ENCODE results near the gene IL1R2. TPM values are rescaled to one million over a fixed set of nuclear protein-coding genes. Genes with fewer than 3 reads are reported as not detected.

Gene IL1R2
- total RNA-seq, 2 donors from 2014 or later, result 0.73 TPM; not detected in 1

DNA sequence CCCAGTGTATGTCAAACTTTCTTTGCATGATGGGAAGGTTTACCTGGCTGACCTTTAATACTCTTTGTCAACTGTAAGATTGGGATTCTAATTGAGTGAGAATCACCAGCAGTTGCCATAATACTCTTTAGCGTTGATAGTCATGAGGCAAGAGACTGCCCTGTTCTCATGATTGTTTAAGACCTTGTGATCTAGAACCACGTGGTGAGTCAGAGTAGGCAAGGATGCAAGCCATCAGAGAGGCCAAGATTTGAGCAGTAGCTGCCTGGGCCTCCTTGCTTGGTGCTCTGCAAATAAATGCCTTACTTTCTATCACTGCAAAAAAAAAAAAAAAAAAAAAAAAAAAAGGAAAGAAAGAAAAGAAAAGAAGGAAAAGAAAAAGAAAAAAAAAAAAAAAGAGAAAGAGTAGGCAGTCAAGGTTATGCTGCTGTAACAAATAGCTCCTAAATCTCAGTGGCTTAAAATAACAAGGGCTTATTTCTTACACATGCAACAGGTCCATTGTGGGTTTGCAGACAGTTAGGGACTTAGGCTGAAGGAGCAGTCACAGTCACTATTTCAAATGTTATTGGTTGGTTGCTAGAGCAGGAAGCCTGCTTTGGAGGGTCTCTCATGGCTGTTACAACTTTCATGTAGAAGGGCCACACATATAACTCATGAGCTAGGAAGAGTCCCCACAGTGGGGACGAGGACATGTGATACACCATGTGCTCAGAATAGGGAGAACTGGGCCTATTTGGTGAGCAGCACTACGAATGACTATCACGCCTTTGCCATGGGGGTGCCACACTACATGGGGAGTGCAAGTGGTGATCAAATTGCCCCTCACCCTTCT lies 21.7 kb downstream of the IL1R2 start:
- Histone ChIP-seq H3K9ac (ENCODE audit: extremely low read depth, low read length, poor library complexity, severe bottlenecking) (no peak overlapping the region), H3K27ac (ENCODE audit: low read depth, low read length) (no peak overlapping the region), H3K4me3 (ENCODE audit: low read length) (no peak overlapping the region), H3K4me1 (ENCODE audit: control insufficient read depth, insufficient read depth, low read length) (no peaks in the 10 kb centered on the region), H3K36me3 (ENCODE audit: control insufficient read depth, insufficient read depth, low read length) (no peaks in the 10 kb centered on the region), H3K9me3 (ENCODE audit: control insufficient read depth, low read length) (no peaks in the 10 kb centered on the region), H3K27me3 (ENCODE audit: control insufficient read depth, insufficient read depth, low read length, poor library complexity, severe bottlenecking) (no peaks in the 10 kb centered on the region)
- Mint-ChIP-seq H3K9me3 (no peaks in the 10 kb centered on the region), H3K27me3 (ENCODE audit: insufficient read depth) (peaks cover 3% of the 10 kb centered on the region), H3K27ac (no peak overlapping the region), H3K36me3 (ENCODE audit: low read depth) (no peaks in the 10 kb centered on the region), H3K4me1 (no peaks in the 10 kb centered on the region), H3K4me3 (no peak overlapping the region)
- 93 to 94% methylated on average over 3 to 5 of the region's 5 CpGs for WGBS, 2 experiments (ENCODE audit: insufficient coverage in 1 of 2, insufficient read length in 1 of 2)
- no peak for DNase-seq
- TF ChIP-seq, protein P1, sequence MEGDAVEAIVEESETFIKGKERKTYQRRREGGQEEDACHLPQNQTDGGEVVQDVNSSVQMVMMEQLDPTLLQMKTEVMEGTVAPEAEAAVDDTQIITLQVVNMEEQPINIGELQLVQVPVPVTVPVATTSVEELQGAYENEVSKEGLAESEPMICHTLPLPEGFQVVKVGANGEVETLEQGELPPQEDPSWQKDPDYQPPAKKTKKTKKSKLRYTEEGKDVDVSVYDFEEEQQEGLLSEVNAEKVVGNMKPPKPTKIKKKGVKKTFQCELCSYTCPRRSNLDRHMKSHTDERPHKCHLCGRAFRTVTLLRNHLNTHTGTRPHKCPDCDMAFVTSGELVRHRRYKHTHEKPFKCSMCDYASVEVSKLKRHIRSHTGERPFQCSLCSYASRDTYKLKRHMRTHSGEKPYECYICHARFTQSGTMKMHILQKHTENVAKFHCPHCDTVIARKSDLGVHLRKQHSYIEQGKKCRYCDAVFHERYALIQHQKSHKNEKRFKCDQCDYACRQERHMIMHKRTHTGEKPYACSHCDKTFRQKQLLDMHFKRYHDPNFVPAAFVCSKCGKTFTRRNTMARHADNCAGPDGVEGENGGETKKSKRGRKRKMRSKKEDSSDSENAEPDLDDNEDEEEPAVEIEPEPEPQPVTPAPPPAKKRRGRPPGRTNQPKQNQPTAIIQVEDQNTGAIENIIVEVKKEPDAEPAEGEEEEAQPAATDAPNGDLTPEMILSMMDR (conservative IDR thresholded peaks at IDR 0.05), result no peak

- 67 to 92% methylated on average over 1 of the region's 1 CpG for WGBS, 2 experiments (ENCODE audit: insufficient coverage in 1 of 2, insufficient read length in 1 of 2)
- Mint-ChIP-seq H3K9me3 (no peaks in the 10 kb centered on the region), H3K27ac (no peak overlapping the region), H3K27me3 (ENCODE audit: insufficient read depth) (no peaks in the 10 kb centered on the region), H3K36me3 (ENCODE audit: low read depth) (no peaks in the 10 kb centered on the region), H3K4me1 (no peaks in the 10 kb centered on the region), H3K4me3 (no peak overlapping the region)
- no peak overlapping the region for H3K9ac ChIP-seq (ENCODE audit: extremely low read depth, low read length, poor library complexity, severe bottlenecking)
- DNase-seq, result no peak
- no peak overlapping the region for H3K4me3 ChIP-seq (ENCODE audit: low read length)
- no peaks in the 10 kb centered on the region for H3K27me3 ChIP-seq (ENCODE audit: control insufficient read depth, insufficient read depth, low read length, poor library complexity, severe bottlenecking)
- TF ChIP-seq, protein P1 (conservative IDR thresholded peaks at IDR 0.05), result no peak
- no peak overlapping the region for H3K27ac ChIP-seq (ENCODE audit: low read depth, low read length)
- H3K9me3 ChIP-seq (ENCODE audit: control insufficient read depth, low read length), result no peaks in the 10 kb centered on the region
- H3K4me1 ChIP-seq (ENCODE audit: control insufficient read depth, insufficient read depth, low read length), result no peaks in the 10 kb centered on the region
- no peaks in the 10 kb centered on the region for H3K36me3 ChIP-seq (ENCODE audit: control insufficient read depth, insufficient read depth, low read length)
Observed at GRCh38 chr2:102014041-102014345, 22.2 kb downstream of the IL1R2 start.

DNA sequence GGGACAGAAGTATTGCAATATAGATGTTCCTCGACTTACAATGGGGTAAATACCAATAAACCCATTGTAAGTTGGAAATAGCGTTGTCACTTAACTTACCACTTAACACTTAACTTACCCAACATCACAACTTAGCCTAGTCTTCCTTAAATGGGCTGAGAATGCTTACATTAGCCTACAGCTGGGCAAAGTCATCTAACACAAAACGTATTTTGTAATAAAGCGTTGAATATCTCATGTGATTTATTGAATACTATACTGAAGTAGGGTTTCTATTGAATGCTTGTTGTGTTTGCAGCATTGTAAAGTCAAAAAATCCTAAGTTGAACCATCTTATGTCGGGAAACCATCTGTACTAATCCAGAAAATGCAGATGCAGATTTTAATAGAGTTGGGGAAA lies 23.6 kb downstream of the IL1R2 start:
- Histone ChIP-seq H3K9ac (ENCODE audit: extremely low read depth, low read length, poor library complexity, severe bottlenecking) (no peak overlapping the region), H3K36me3 (ENCODE audit: control insufficient read depth, insufficient read depth, low read length) (no peaks in the 10 kb centered on the region), H3K4me3 (ENCODE audit: low read length) (no peak overlapping the region), H3K4me1 (ENCODE audit: control insufficient read depth, insufficient read depth, low read length) (no peaks in the 10 kb centered on the region), H3K27me3 (ENCODE audit: control insufficient read depth, insufficient read depth, low read length, poor library complexity, severe bottlenecking) (peaks cover 6% of the 10 kb centered on the region), H3K27ac (ENCODE audit: low read depth, low read length) (no peak overlapping the region), H3K9me3 (ENCODE audit: control insufficient read depth, low read length) (no peaks in the 10 kb centered on the region)
- DNase-seq, result no peak
- Mint-ChIP-seq H3K36me3 (ENCODE audit: low read depth) (no peaks in the 10 kb centered on the region), H3K4me1 (no peaks in the 10 kb centered on the region), H3K27ac (no peak overlapping the region), H3K27me3 (ENCODE audit: insufficient read depth) (peaks cover 2% of the 10 kb centered on the region), H3K9me3 (no peaks in the 10 kb centered on the region), H3K4me3 (no peak overlapping the region)
- 95 to 100% methylated on average over 2 to 5 of the region's 5 CpGs for WGBS, 2 experiments (ENCODE audit: insufficient coverage in 1 of 2, insufficient read length in 1 of 2)
- TF ChIP-seq, protein P1 (conservative IDR thresholded peaks at IDR 0.05), result no peak

Measured in endodermal cell (in vitro differentiated cells).